Measurements from ENCODE around the gene SNCAIP.

SNCAIP gene

GRCh38 chr5:122311497-122311960, 508 bp upstream of the SNCAIP start:
- no peak for DNase-seq (ENCODE audit: extremely low spot score)
- TF ChIP-seq, protein P1, sequence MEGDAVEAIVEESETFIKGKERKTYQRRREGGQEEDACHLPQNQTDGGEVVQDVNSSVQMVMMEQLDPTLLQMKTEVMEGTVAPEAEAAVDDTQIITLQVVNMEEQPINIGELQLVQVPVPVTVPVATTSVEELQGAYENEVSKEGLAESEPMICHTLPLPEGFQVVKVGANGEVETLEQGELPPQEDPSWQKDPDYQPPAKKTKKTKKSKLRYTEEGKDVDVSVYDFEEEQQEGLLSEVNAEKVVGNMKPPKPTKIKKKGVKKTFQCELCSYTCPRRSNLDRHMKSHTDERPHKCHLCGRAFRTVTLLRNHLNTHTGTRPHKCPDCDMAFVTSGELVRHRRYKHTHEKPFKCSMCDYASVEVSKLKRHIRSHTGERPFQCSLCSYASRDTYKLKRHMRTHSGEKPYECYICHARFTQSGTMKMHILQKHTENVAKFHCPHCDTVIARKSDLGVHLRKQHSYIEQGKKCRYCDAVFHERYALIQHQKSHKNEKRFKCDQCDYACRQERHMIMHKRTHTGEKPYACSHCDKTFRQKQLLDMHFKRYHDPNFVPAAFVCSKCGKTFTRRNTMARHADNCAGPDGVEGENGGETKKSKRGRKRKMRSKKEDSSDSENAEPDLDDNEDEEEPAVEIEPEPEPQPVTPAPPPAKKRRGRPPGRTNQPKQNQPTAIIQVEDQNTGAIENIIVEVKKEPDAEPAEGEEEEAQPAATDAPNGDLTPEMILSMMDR (IDR thresholded peaks at IDR 0.05; ENCODE audit: control extremely low read depth, extremely low read depth, low read depth, missing control alignments): no peak
- CTCF ChIA-PET: no interaction called here
- POLR2A ChIA-PET: no interaction called here

- ChIA-PET POLR2A (no interaction called here), CTCF (interaction anchor here (0.8 to 1.2 kb wide), 2 partner anchors 11 to 15 kb away, joined by 3 to 4 read pairs; no protein-coding TSS in a partner anchor)
- TF ChIP-seq, protein P1 (IDR thresholded peaks at IDR 0.05; ENCODE audit: control extremely low read depth, extremely low read depth, low read depth, missing control alignments): no peak
- DNase-seq (ENCODE audit: extremely low spot score): no peak
Measured at GRCh38 chr5:122312591-122313406, 762 bp downstream of the SNCAIP start.

GRCh38 chr5:122314036-122314435, 2.0 kb downstream of the SNCAIP start:
- TF ChIP-seq, protein P1 (IDR thresholded peaks at IDR 0.05; ENCODE audit: control extremely low read depth, extremely low read depth, low read depth, missing control alignments): no peak
- ChIA-PET CTCF (interaction anchor here (1.1 to 1.2 kb wide), 2 partner anchors 13 to 19 kb away, joined by 3 to 5 read pairs; no protein-coding TSS in a partner anchor), POLR2A (no interaction called here)
- DNase-seq (ENCODE audit: extremely low spot score): no peak

DNA sequence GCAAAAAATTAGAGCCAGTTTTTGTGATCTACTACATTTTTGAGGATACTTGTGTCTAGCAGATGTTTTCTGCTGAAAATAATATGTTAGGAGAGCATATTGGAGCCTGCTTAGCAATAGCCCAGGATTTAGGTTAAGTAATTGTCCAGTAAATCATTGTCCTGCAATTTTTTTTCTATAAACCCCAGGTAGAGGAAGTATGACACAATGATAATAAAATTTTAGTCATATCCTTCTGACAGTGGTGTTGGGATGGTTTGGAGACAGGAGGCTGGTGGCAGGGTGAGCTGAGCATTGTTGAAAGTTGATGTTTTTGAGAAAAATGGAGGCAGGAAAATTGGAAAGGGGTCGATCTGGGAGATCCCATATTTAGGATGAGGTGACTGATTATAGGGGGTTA, 3.5 kb downstream of the SNCAIP start:
- TF ChIP-seq, protein P1 (IDR thresholded peaks at IDR 0.05; ENCODE audit: control extremely low read depth, extremely low read depth, low read depth, missing control alignments): no peak
- DNase-seq (ENCODE audit: extremely low spot score): no peak
- POLR2A ChIA-PET: no interaction called here
- CTCF ChIA-PET: interaction anchor here (0.6 to 1.5 kb wide), 4 partner anchors 8 to 18 kb away, joined by 3 to 5 read pairs (median 4); no protein-coding TSS in a partner anchor

DNA sequence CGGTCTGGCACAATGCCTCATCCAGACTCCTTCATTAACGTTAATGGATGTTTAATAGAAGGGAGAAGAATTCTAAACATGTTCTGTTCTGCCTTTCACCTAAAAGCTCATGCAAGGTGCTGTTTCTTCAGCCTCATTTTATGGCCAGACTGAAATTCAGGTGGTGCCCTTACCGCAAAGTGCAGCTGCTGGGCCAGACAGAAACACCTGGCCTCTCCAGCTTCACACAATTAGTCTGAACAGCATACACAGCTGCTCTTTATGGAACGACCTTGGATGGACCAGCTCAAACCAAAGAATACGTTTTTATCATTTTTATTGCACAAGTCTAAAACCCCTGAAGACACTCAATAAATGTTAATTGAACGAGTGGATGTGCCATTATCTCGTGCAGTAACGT, 4.6 kb downstream of the SNCAIP start:
- TF ChIP-seq, protein P1 (IDR thresholded peaks at IDR 0.05; ENCODE audit: control extremely low read depth, extremely low read depth, low read depth, missing control alignments): no peak
- no peak for DNase-seq (ENCODE audit: extremely low spot score)
- ChIA-PET CTCF (interaction anchor here (1.5 kb wide), 3 partner anchors 9 to 117 kb away, joined by 3 to 5 read pairs (median 4); no protein-coding TSS in a partner anchor), POLR2A (no interaction called here)

DNA sequence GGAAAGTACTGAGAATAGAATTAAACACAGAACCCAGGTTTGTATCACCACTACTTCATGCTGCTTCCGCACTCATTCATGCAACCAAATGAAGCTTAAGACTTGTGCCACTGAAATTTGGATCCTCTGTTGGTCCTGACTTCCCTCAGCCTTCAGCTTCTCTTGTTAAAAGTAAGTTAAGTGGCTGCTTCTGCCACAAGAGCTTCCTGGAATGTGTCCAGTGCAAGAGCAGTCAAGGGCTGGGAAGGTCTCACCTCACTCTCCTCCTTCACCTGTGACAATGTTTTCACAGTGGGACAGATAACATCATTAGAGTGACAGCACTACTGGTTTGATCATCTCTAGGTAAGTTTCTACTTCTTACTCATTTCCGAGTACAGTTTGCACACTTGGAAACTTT, 7.9 kb downstream of the SNCAIP start:
- TF ChIP-seq, protein P1 (IDR thresholded peaks at IDR 0.05; ENCODE audit: control extremely low read depth, extremely low read depth, low read depth, missing control alignments): no peak
- CTCF ChIA-PET: interaction anchor here (0.9 to 2.4 kb wide), 7 partner anchors 13 to 127 kb away, joined by 3 to 6 read pairs (median 3); no protein-coding TSS in a partner anchor
- POLR2A ChIA-PET: no interaction called here
- no peak for DNase-seq (ENCODE audit: extremely low spot score)

All from GM10248 (cell line).